Measurements from ENCODE around the gene GMDS.

The GMDS gene

GRCh38 chr6:1652842-1653241, 592.6 kb downstream of the GMDS start:
- no peaks in the 10 kb centered on the region; the same call in 1 of the 2 replicates for H3K36me3 ChIP-seq (ENCODE audit: control insufficient read depth, insufficient read depth, low read length)
- DNase-seq (ENCODE audit: extremely low read depth, insufficient read length), result no peak
- no peaks in the 10 kb centered on the region for H3K27me3 ChIP-seq (replicated peaks; ENCODE audit: control insufficient read depth, insufficient read depth, low read length)
- no peak overlapping the region for H3K4me3 ChIP-seq (replicated peaks; ENCODE audit: low read depth, low read length)
- TF ChIP-seq CTCF (IDR thresholded peaks at IDR 0.05; ENCODE audit: insufficient read depth, low read length, poor library complexity, severe bottlenecking), result no peak

- no peaks in the 10 kb centered on the region for H3K27me3 ChIP-seq (replicated peaks; ENCODE audit: control insufficient read depth, insufficient read depth, low read length)
- no peak overlapping the region for H3K4me3 ChIP-seq (replicated peaks; ENCODE audit: low read depth, low read length)
- TF ChIP-seq CTCF (IDR thresholded peaks at IDR 0.05; ENCODE audit: insufficient read depth, low read length, poor library complexity, severe bottlenecking), result no peak
- H3K36me3 ChIP-seq (ENCODE audit: control insufficient read depth, insufficient read depth, low read length), result no peaks in the 10 kb centered on the region; the same call in 1 of the 2 replicates
- DNase-seq (ENCODE audit: extremely low read depth, insufficient read length), result no peak
These were observed 594.0 kb downstream of the GMDS start for GRCh38 chr6:1651362-1651761.

GRCh38 chr6:1645466-1646185, 599.8 kb downstream of the GMDS start:
- no peak for DNase-seq (ENCODE audit: extremely low read depth, insufficient read length)
- TF ChIP-seq CTCF (IDR thresholded peaks at IDR 0.05; ENCODE audit: insufficient read depth, low read length, poor library complexity, severe bottlenecking), result no peak
- H3K27me3 ChIP-seq (replicated peaks; ENCODE audit: control insufficient read depth, insufficient read depth, low read length), result no peaks in the 10 kb centered on the region
- no peaks in the 10 kb centered on the region; the same call in 1 of the 2 replicates for H3K36me3 ChIP-seq (ENCODE audit: control insufficient read depth, insufficient read depth, low read length)
- no peak overlapping the region for H3K4me3 ChIP-seq (replicated peaks; ENCODE audit: low read depth, low read length)

- Histone ChIP-seq H3K4me3 (replicated peaks; ENCODE audit: low read depth, low read length) (no peak overlapping the region), H3K36me3 (ENCODE audit: control insufficient read depth, insufficient read depth, low read length) (no peaks in the 10 kb centered on the region), H3K27me3 (replicated peaks; ENCODE audit: control insufficient read depth, insufficient read depth, low read length) (no peaks in the 10 kb centered on the region)
- TF ChIP-seq CTCF (IDR thresholded peaks at IDR 0.05; ENCODE audit: insufficient read depth, low read length, poor library complexity, severe bottlenecking), result no peak
- no peak for DNase-seq (ENCODE audit: extremely low read depth, insufficient read length)
These were observed 600.8 kb downstream of the GMDS start for GRCh38 chr6:1644516-1645060.

GRCh38 chr6:1643830-1644445, 601.5 kb downstream of the GMDS start:
- Histone ChIP-seq H3K4me3 (replicated peaks; ENCODE audit: low read depth, low read length) (no peak overlapping the region), H3K36me3 (ENCODE audit: control insufficient read depth, insufficient read depth, low read length) (no peaks in the 10 kb centered on the region), H3K27me3 (replicated peaks; ENCODE audit: control insufficient read depth, insufficient read depth, low read length) (no peaks in the 10 kb centered on the region)
- no peak for TF ChIP-seq CTCF (IDR thresholded peaks at IDR 0.05; ENCODE audit: insufficient read depth, low read length, poor library complexity, severe bottlenecking)
- DNase-seq (ENCODE audit: extremely low read depth, insufficient read length), result no peak
